K562 (cell line): ENCODE measurements around the gene GARNL3. TPM values are rescaled to one million over a fixed set of nuclear protein-coding genes. Genes with fewer than 3 reads are reported as not detected.

Experiments used
- FOXA1 ChIP-seq: fragments of 450-650 bp; IDR thresholded peaks from 2 replicates; pipeline ENCODE4 v1.6.1; 2016; ENCODE audit warnings: mild to moderate bottlenecking, borderline replicate concordance
- HDAC3 ChIP-seq: fragments of 450-650 bp; IDR thresholded peaks from 2 replicates; pipeline ENCODE4 v1.6.1; 2018; ENCODE audit warnings: borderline replicate concordance, mild to moderate bottlenecking, moderate library complexity; ENCODE audit not compliant: partially characterized antibody
- KDM4B ChIP-seq, 2 experiments: fragments of 450-650 bp in 1 of 2; sonication (generic) in 1 of 2; IDR thresholded peaks; 2 replicates each; pipeline ENCODE4 v1.6.1; 2016 to 2017; ENCODE audit warnings: borderline replicate concordance in 2 of 2, antibody characterized with exemption in 1 of 2, low read depth in 1 of 2, mild to moderate bottlenecking in 1 of 2
- KLF1 ChIP-seq: fragments of 450-650 bp; IDR thresholded peaks from 2 replicates; pipeline ENCODE4 v1.6.1; 2016; ENCODE audit warnings: missing genetic modification characterization, missing compliant biosample characterization
- L3MBTL2 ChIP-seq: fragments of 450-650 bp; IDR thresholded peaks from 2 replicates; pipeline ENCODE4 v1.6.1; 2016; ENCODE audit warnings: mild to moderate bottlenecking, moderate library complexity
- MAZ ChIP-seq, 2 experiments: fragments of 450-650 bp in 1 of 2; sonication (generic) in 1 of 2; formaldehyde crosslinking; IDR thresholded peaks in 1 of 2; conservative IDR thresholded peaks in 1 of 2; 2 replicates each; pipeline versions ENCODE4 v1.4.0 to v1.5.0; 2020; ENCODE audit warnings: mild to moderate bottlenecking in 1 of 2, missing genetic modification reagents in 1 of 2
- NR3C1 ChIP-seq: sonication (generic); formaldehyde crosslinking; IDR thresholded peaks from 2 replicates; pipeline ENCODE4 v1.8.1; 2022; ENCODE audit warnings: missing genetic modification reagents
- NR4A1 ChIP-seq, 2 experiments: fragments of 250-450 bp in 1 of 2; fragments of 450-650 bp in 1 of 2; sonication (Bioruptor Pico) in 1 of 2; IDR thresholded peaks; 2 replicates each; pipeline versions ENCODE4 v1.4.0 to v1.6.1; 2016 to 2020; ENCODE audit warnings: mild to moderate bottlenecking in 2 of 2, missing compliant biosample characterization in 1 of 2, missing genetic modification characterization in 1 of 2, moderate library complexity in 1 of 2
- POLR2AphosphoS5 ChIP-seq: IDR thresholded peaks from 2 replicates; pipeline ENCODE4 v1.6.1; 2011; ENCODE audit warnings: mild to moderate bottlenecking, low read depth, low read length, moderate library complexity; ENCODE audit not compliant: control insufficient read depth, insufficient read depth
- RBFOX2 ChIP-seq: fragments of 200-400 bp; formaldehyde crosslinking; IDR thresholded peaks from 2 replicates; pipeline ENCODE4 v1.6.1; 2017; ENCODE audit warnings: low read depth, mild to moderate bottlenecking, low read length, moderate library complexity
- TBP ChIP-seq: optimal IDR thresholded peaks from 2 replicates; pipeline ENCODE3; 2011; ENCODE audit warnings: low read depth, low read length, improper control_type of control experiment
- THRAP3 ChIP-seq: fragments of 450-650 bp; IDR thresholded peaks from 2 replicates; pipeline ENCODE4 v1.6.1; 2016; ENCODE audit warnings: mild to moderate bottlenecking, inconsistent platforms, borderline replicate concordance
- YBX1 ChIP-seq: fragments of 450-650 bp; IDR thresholded peaks from 2 replicates; pipeline ENCODE4 v1.7.1; 2016; ENCODE audit warnings: mild to moderate bottlenecking
- ZBED1 ChIP-seq: IDR thresholded peaks from 2 replicates; pipeline ENCODE4 v1.6.1; 2014
- ZFPM2 ChIP-seq: fragments of 250-450 bp; sonication (Bioruptor Pico); IDR thresholded peaks from 2 replicates; pipeline ENCODE4 v1.5.1; 2022; ENCODE audit warnings: mild to moderate bottlenecking
- polyA plus RNA-seq, 8 experiments: library from polyadenylated mRNA; depleted of rRNA in 4 of 8; stranded (reverse) in 5 of 8; unstranded in 3 of 8; fragments of >200 nt; fragmentation: Nextera tagmentation in 2 of 8; fragmentation: Illumina TruSeq in 1 of 8; extraction: Ambion mirVana in 2 of 8; extraction: Trizol in 1 of 8; gene quantifications; 2 replicates each; pipeline versions ENCODE4 v1.2.1 to v1.2.3, GENCODE V29; 2011 to 2014; ENCODE audit warnings: inconsistent platforms in 1 of 8, missing spikeins in 1 of 8
- total RNA-seq, 7 experiments: library from RNA; depleted of rRNA in 6 of 7; stranded (reverse); fragments of >200 nt in 6 of 7; fragmentation: Illumina TruSeq in 2 of 7; extraction: Trizol in 2 of 7; gene quantifications; 2 replicates each; pipeline versions ENCODE4 v1.2.1 to v1.2.3, GENCODE V29; 2011 to 2021; ENCODE audit warnings: low replicate concordance in 1 of 7
- TF ChIP-seq, protein P1 (sequence below): fragments of 250-450 bp; sonication (Bioruptor Pico); IDR thresholded peaks from 2 replicates; pipeline ENCODE4 v1.9.0; 2021; ENCODE audit warnings: mild to moderate bottlenecking, inconsistent platforms
- TF ChIP-seq, protein P2 (sequence below), 2 experiments: IDR thresholded peaks; 2 replicates each; pipeline ENCODE4 v1.6.1; 2011; ENCODE audit warnings: borderline replicate concordance in 1 of 2, control low read depth in 1 of 2, low read depth in 1 of 2, low read length in 1 of 2, mild to moderate bottlenecking in 1 of 2, mixed read lengths in 1 of 2, moderate library complexity in 1 of 2; ENCODE audit not compliant: insufficient read depth in 1 of 2, insufficient read length in 1 of 2, poor library complexity in 1 of 2, severe bottlenecking in 1 of 2; ENCODE audit errors: extremely low read depth in 1 of 2
- TF ChIP-seq, protein P3 (sequence below): fragments of 450-650 bp; IDR thresholded peaks from 2 replicates; pipeline ENCODE4 v1.6.1; 2016
- TF ChIP-seq, protein P4 (sequence below), 2 experiments: IDR thresholded peaks; 2 replicates each; pipeline ENCODE4 v1.6.1; 2012; ENCODE audit warnings: improper control_type of control experiment in 2 of 2, low read depth in 2 of 2, low read length in 2 of 2, borderline replicate concordance in 1 of 2

GARNL3 gene
- total and polyA plus RNA-seq, 9 of the 15 experiments (the other 6 are each of a cell fraction or from before 2014, with no cell fraction given): 0.35 to 2.7 (median 1.6) TPM

DNA sequence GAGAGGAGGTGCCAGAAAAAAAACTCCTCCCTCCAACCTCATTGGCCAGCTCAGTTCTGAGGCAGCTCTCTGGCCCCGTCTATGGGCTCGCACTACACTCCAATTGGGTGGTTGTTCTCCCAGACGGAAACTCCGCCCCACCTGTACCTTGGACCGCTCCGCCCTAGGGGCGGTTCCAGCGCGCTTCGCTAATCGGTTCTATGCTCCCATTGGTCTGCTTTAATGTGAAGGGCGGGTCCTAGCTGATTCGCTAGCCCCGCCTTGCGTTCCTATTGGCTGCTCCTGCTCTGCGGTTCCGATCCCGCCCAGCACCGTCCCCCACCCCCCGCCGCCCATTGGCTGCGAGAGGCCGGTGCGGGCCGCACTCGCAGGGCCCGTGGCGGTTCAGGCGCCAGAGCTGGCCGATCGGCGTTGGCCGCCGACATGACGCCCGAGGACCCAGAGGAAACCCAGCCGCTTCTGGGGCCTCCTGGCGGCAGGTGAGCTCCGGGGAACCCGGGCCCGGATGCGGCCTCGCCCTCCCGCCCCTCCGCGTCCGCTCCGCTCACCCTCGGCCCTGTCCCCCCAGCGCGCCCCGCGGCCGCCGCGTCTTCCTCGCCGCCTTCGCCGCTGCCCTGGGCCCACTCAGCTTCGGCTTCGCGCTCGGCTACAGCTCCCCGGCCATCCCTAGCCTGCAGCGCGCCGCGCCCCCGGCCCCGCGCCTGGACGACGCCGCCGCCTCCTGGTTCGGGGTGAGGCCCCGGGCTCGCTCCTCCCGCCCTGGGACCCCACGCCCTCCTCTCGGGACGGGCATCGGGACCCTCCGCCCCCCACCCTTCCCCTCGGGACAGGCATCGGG, 132.5 kb downstream of the GARNL3 start, which contains the start of gene SLC2A8 (continued):
- TF ChIP-seq, protein P1, sequence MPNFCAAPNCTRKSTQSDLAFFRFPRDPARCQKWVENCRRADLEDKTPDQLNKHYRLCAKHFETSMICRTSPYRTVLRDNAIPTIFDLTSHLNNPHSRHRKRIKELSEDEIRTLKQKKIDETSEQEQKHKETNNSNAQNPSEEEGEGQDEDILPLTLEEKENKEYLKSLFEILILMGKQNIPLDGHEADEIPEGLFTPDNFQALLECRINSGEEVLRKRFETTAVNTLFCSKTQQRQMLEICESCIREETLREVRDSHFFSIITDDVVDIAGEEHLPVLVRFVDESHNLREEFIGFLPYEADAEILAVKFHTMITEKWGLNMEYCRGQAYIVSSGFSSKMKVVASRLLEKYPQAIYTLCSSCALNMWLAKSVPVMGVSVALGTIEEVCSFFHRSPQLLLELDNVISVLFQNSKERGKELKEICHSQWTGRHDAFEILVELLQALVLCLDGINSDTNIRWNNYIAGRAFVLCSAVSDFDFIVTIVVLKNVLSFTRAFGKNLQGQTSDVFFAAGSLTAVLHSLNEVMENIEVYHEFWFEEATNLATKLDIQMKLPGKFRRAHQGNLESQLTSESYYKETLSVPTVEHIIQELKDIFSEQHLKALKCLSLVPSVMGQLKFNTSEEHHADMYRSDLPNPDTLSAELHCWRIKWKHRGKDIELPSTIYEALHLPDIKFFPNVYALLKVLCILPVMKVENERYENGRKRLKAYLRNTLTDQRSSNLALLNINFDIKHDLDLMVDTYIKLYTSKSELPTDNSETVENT: peak; percentile 62; the same call in 1 of the 2 replicates
- TF ChIP-seq, protein P2, sequence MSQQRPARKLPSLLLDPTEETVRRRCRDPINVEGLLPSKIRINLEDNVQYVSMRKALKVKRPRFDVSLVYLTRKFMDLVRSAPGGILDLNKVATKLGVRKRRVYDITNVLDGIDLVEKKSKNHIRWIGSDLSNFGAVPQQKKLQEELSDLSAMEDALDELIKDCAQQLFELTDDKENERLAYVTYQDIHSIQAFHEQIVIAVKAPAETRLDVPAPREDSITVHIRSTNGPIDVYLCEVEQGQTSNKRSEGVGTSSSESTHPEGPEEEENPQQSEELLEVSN (IDR thresholded peaks at IDR 0.05; ENCODE audit: borderline replicate concordance in 1 of 2, extremely low read depth in 1 of 2, insufficient read depth in 1 of 2, insufficient read length in 1 of 2, low read depth in 1 of 2, low read length in 1 of 2, poor library complexity in 1 of 2, severe bottlenecking in 1 of 2): peak; percentile 71 to 83
- TF ChIP-seq ZFPM2 (CRISPR knock-in tag): no peak
- TF ChIP-seq KDM4B (IDR thresholded peaks at IDR 0.05; ENCODE audit: borderline replicate concordance in 2 of 2, low read depth in 1 of 2): no peak
- TF ChIP-seq MAZ (CRISPR knock-in tag; conservative IDR thresholded peaks at IDR 0.05 in 1 of 2, IDR thresholded peaks at IDR 0.05 in 1 of 2): peak; percentile 18 to 69; a peak in 2 of 4 replicates
- peak; percentile 75 for TF ChIP-seq RBFOX2
- TF ChIP-seq, protein P3, sequence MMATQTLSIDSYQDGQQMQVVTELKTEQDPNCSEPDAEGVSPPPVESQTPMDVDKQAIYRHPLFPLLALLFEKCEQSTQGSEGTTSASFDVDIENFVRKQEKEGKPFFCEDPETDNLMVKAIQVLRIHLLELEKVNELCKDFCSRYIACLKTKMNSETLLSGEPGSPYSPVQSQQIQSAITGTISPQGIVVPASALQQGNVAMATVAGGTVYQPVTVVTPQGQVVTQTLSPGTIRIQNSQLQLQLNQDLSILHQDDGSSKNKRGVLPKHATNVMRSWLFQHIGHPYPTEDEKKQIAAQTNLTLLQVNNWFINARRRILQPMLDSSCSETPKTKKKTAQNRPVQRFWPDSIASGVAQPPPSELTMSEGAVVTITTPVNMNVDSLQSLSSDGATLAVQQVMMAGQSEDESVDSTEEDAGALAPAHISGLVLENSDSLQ: peak; percentile 96
- 0 out of 2 replicates have a peak, but pooled peaks have one; percentile 21 for TF ChIP-seq KLF1 (tag)
- TF ChIP-seq HDAC3: no peak
- TF ChIP-seq NR3C1: peak; percentile 65; the same call in 1 of the 2 replicates
- TF ChIP-seq NR4A1 (CRISPR knock-in tag; IDR thresholded peaks at IDR 0.05): no peak
- no peak for TF ChIP-seq NR4A1 (tag; IDR thresholded peaks at IDR 0.05)
- no peak for TF ChIP-seq FOXA1
- TF ChIP-seq TBP: peak; percentile 42
- no peak for TF ChIP-seq YBX1
- TF ChIP-seq, protein P4, sequence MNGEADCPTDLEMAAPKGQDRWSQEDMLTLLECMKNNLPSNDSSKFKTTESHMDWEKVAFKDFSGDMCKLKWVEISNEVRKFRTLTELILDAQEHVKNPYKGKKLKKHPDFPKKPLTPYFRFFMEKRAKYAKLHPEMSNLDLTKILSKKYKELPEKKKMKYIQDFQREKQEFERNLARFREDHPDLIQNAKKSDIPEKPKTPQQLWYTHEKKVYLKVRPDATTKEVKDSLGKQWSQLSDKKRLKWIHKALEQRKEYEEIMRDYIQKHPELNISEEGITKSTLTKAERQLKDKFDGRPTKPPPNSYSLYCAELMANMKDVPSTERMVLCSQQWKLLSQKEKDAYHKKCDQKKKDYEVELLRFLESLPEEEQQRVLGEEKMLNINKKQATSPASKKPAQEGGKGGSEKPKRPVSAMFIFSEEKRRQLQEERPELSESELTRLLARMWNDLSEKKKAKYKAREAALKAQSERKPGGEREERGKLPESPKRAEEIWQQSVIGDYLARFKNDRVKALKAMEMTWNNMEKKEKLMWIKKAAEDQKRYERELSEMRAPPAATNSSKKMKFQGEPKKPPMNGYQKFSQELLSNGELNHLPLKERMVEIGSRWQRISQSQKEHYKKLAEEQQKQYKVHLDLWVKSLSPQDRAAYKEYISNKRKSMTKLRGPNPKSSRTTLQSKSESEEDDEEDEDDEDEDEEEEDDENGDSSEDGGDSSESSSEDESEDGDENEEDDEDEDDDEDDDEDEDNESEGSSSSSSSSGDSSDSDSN (IDR thresholded peaks at IDR 0.05; ENCODE audit: borderline replicate concordance in 1 of 2, low read depth in 2 of 2, low read length in 2 of 2): peak; percentile 55 to 64; a peak in 1 of 4 replicates
- TF ChIP-seq THRAP3: no peak
- 0 out of 2 replicates have a peak, but pooled peaks have one; percentile 31 for TF ChIP-seq POLR2AphosphoS5
- peak; percentile 46 for TF ChIP-seq L3MBTL2
- TF ChIP-seq ZBED1: no peak
